ENCODE data around the gene SPEG.

The SPEG gene

DNA sequence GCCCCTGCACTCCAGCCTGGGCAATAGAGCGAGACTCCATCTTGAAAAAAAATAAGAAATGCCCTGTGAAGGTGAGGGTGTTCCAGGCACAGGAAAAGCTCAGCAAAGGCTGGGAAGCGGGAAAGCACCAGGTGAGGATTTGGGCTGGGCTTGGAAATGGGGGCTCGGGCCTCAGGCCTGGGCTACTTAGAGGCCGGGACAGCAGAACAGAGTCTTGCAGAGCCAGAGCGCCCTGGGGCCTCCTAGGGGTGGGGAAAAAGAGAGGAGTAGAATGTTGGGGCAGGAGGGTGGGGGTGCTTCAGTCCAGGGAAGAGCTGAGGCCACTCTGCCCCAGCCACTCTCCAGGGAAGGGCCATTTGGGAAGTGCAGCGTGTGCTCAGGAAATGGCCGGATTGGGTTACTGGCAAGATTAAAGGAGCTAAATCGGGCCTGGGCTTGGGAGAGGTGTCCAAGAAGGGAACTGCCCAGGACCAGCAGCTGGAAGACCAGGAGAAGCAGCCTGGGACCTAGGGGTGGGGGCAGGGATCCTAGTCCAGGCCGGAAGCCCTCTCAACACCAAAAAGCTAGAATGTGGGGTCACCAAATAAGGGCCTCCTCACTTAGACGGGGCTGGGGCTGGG lies 30.2 kb upstream of the SPEG start:
- in situ Hi-C loops (cut with MboI; ENCODE audit: low sequenced_read_pairs) = loop anchor here (10.0 kb wide), 1 partner anchor 120 kb away; no protein-coding TSS in a partner anchor

DNA sequence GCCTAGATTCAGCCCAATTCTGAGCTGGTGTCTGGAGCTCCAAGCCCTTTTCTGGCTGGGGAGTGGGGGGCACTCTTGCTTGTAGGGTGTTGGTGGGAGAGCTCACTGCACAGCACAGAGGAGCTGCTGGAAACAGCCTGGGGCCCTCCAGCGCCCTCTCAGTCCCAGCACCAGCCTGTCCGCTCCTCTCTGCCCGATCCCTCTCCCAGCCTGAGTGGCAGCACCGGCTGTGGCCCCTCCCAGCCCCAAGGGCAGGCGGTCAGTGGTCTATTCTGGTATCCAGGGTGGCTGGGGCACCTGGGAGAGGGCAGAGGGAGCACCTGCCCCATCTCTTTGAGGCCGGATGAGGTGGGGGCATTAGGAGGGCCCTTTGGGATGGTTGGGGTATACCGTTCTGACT lies 29.7 kb upstream of the SPEG start:
- in situ Hi-C loops (cut with MboI; ENCODE audit: low sequenced_read_pairs) = loop anchor here (10.0 kb wide), 1 partner anchor 120 kb away; no protein-coding TSS in a partner anchor

DNA sequence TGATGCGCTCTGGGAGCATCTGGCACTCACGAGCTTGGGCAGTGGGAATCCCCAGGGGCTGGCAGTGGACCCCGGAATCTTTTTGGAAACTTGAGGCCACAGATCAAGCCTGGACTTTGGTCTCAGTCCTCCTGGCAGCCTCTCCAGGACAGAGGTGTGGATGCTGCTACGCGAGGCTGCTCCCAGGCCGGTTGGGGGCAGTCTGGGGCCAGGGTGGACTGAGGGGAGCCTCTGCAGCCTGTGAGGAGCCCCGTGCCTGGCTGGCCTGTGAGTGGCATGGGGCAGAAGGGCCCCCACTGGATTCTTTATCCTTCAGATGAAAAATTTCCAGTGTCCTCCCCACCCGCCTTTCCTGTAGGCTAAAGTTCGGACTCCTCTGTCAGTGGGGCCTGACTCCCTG lies 29.2 kb upstream of the SPEG start:
- in situ Hi-C loops (cut with MboI; ENCODE audit: low sequenced_read_pairs) = loop anchor here (10.0 kb wide), 1 partner anchor 119 kb away; no protein-coding TSS in a partner anchor

DNA sequence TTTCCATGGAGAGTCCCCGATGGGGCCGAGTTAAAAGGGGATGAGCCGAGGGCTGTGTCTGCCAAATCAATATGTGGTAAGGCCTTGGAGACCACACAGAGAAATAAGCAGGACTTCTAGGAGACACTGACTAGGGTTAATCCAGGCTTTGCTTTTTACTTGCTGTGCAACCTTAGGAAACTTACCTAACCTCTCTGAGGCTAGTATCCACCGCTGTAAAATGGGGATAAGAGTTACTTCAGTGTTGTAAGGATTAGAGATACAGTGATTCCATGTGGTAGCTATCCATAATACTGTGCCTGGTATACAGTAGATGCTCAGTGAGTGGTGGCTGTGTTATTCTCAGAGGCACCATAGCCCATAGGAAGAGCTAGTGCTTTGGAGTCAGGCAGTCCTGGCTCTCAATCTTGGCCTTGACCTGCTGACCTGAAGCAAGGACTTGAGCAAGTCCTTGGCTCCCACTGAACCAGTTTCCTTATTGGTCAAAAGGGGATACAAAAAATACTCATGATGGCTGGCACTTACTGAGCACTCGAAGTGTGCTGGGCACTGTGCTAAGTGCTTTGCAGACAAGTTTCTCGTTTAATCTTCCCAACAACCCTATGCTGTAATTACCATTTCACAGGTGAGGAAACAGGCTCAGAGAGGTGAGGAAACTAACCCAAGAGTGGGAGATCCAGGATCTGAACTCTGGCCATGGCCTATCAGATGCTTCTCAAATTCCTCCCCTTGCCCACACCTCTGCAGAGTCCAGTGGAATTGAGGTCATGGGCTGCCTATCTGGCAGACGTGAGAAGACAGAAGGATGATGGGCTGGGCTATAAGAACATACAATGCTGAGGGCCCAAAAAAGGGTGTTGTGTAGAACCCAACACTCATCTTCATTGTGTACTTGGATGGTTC lies 28.4 kb upstream of the SPEG start:
- in situ Hi-C loops (cut with MboI; ENCODE audit: low sequenced_read_pairs) = loop anchor here (10.0 kb wide), 1 partner anchor 119 kb away; no protein-coding TSS in a partner anchor

DNA sequence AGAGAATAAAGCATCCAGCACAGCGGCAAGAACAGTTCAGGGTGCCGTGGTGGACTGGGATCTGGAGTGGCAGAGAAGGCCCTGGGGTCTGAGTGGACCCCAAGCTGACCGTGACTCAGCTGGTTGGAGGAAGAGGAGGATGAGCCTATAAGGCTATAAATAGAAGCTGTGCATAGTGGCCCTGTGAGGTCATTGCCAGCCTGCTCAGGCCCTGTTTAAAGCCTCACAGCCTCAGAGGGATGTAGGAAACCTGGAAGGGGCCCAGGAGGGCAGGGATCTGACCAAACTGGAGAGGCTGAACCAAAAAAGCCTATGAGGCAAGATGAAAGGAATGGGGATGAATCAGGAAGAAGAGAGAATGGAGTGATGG lies 27.8 kb upstream of the SPEG start:
- in situ Hi-C loops (cut with MboI; ENCODE audit: low sequenced_read_pairs) = loop anchor here (10.0 kb wide), 1 partner anchor 118 kb away; no protein-coding TSS in a partner anchor

DNA sequence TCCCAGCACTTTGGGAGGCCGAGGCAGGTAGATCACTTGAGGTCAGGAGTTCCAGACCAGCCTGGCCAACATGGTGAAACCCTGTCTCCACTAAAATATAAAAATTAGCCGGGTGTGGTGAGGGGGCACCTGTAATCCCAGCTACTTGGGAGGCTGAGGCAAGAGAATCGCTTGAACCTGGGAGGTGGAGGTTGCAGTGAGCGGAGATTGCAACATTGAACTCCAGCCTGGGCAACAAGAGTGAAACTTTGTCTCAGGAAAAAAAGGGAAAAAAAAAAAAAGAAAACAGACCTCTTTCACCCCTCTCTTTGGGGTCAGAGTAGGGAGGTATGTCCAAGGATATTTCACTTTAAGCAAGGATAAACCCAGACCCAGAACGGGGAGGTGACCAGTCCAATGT lies 27.3 kb upstream of the SPEG start:
- in situ Hi-C loops (cut with MboI; ENCODE audit: low sequenced_read_pairs) = loop anchor here (10.0 kb wide), 1 partner anchor 117 kb away; no protein-coding TSS in a partner anchor

DNA sequence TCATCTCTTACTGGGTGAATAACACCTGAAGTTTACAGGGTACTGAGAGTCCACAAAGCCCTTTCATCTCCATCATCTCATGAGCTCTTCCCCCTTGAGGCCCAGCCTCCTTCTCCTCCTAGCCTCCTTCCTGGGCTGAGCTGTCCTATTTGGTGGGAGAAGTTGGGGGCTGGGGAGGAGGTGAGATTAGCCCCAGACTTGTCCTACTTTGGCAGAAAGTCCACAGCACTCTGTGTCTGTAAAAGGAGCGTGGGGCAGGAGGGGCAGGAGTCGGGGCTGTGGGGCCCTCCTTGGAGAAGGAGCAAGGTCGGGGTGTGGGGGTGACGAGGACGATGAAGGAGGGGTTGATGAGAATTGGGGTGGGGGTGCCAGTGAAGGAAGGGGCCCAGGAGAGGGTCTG lies 26.4 kb upstream of the SPEG start:
- in situ Hi-C loops (cut with MboI; ENCODE audit: low sequenced_read_pairs) = loop anchor here (10.0 kb wide), 1 partner anchor 117 kb away; no protein-coding TSS in a partner anchor

DNA sequence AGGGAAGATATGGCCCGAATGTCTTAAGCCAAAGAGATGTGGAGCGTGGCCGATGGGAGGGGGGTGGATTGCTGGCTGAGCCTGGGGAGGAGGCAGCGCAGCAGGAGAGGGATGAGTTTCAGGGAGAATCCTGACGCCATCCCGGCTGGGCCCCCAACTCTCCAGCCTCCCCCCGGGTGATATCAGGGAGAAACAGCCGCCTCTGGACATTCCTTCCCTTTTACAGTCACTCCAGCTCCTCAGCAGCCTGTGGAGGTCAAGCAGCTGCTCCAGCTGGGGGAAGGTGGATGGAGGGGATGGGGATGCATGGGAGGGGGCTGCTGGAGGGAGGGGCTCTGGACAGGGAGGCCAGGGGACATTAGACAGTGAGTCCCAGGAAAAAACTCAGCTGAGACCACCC lies 26.0 kb upstream of the SPEG start:
- in situ Hi-C loops (cut with MboI; ENCODE audit: low sequenced_read_pairs) = loop anchor here (10.0 kb wide), 1 partner anchor 116 kb away; no protein-coding TSS in a partner anchor

DNA sequence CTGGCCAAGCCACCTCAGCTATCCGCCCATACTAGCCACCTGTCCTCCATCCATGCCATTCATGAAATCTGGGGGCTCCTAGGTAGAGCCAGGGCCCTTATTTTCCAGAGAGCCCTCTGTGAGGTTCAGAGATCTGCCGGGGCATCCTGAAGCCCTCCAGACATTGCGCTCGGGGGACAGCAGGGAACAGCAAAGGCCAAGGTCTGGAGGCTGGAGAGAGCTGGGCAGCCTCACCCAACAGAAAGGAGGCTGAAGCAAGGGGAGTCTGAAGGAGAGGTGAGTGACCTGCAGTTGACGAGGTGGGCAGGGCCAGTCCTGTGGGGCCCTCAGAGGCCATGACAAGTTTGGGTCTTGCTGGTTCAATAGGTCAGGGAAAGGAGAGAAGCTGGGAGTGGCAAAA lies 25.0 kb upstream of the SPEG start:
- in situ Hi-C loops (cut with MboI; ENCODE audit: low sequenced_read_pairs) = loop anchor here (10.0 kb wide), 1 partner anchor 115 kb away; no protein-coding TSS in a partner anchor

DNA sequence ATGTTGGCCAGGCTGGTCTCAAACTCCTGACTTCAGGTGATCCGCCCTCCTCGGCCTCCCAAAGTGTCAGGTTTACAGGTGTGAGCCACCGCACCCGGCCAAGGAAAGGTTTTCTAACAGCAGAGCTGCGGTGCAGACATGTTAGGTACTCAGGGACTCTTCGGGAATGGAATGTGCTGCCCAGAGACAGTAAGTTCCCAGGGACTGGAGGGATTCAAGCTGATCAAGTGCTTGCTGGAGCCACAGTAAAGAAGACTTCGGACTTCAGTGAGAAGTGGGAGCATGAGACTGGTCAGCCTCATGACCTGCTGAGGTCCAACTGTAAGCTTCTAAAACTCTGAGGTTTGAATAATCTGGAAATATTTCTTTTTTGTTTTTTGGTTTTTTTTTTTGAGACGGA lies 24.3 kb upstream of the SPEG start:
- in situ Hi-C loops (cut with MboI; ENCODE audit: low sequenced_read_pairs) = no loop called here

DNA sequence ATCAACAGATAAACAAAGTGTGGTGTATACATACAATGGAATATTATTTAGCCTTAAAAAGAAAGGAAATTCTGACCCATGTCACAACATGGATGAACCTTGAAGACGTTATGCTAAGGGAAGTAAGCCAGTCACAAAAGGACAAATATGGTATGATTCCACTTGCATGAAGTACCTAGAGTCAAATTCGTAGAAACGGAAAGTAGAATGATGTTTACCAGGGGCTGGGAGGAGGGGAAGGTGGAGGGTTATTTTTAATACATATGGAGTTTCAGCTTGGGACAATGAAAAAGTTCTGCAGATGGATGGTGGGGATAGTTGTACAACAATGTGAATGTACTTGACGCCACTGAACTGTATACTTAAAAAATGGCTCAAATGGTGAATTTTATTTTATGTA lies 19.8 kb upstream of the SPEG start:
- in situ Hi-C loops (cut with MboI; ENCODE audit: low sequenced_read_pairs) = no loop called here

DNA sequence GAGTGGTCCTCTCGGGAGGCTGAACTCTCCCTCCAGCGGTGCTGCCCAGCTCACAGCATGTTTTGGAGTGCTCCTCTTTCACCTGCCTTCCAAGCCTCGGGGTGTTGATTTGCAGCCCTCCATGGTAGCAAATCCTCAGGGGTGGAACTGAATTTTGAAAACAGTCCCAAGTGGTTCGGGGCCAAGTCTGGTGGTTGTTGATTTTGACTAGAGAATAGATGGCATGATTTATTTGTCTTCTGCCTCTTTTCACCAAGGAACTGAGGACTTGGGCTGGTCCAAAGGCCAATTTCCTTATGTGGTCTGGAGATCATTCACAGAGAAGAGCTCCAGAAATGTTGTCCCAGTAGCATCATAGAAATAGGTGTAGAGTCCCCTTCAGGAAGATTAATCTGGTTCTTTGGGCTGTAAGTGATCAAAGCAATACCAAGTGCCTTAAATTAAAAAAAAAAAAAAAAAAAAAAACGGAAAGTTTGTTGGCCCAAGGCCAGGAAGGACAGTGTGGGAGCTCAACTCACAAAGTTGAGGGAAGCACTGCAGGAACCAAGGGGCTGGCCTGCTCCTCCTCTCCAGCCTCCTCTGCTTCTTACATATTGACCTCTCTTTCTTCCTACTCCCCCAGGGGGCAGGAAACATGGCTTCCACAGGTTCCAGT lies 18.9 kb upstream of the SPEG start:
- in situ Hi-C loops (cut with MboI; ENCODE audit: low sequenced_read_pairs) = no loop called here

DNA sequence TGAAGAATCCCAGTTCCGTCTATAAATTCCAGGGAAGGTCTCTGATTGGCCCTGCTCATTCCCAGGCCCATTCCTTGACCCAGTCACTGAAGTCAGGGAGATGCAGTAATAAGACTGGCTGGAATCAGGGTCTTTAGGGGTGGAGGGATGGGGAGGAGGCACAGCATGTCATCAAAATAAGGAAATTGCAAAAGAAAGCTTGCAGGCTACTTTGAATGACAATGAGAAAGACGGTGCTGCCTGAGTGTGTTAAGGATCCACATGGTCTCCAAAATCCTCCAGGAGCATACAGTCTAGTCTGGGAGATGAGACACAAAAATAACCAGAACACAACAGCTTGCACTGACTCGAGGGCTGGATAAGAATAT lies 18.4 kb upstream of the SPEG start:
- in situ Hi-C loops (cut with MboI; ENCODE audit: low sequenced_read_pairs) = no loop called here

DNA sequence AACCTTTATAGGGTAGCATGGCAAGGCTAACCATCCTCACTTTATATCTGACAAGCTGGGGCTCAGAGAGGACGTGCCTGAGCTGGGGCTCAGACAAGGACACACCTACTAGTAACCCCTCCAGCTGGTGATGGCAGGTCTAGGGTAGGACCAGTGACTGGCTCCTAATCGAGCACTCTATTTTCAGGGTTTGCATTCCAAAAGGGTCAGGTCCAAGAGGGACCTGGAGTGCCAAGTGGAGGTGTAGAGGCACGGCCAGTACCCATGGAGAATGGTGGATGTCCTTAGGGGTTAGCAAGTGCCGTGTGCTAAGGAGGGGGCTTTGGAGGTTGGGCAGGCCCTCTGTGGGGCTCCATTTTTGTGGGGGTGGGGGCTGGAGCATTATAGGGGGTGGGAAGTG lies 17.7 kb upstream of the SPEG start:
- in situ Hi-C loops (cut with MboI; ENCODE audit: low sequenced_read_pairs) = no loop called here

DNA sequence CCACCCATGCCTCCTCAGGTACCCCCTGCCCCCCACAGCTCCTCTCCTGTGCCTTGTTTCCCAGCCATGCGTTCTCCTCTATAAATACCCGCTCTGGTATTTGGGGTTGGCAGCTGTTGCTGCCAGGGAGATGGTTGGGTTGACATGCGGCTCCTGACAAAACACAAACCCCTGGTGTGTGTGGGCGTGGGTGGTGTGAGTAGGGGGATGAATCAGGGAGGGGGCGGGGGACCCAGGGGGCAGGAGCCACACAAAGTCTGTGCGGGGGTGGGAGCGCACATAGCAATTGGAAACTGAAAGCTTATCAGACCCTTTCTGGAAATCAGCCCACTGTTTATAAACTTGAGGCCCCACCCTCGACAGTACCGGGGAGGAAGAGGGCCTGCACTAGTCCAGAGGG lies 17.3 kb upstream of the SPEG start:
- in situ Hi-C loops (cut with MboI; ENCODE audit: low sequenced_read_pairs) = no loop called here

DNA sequence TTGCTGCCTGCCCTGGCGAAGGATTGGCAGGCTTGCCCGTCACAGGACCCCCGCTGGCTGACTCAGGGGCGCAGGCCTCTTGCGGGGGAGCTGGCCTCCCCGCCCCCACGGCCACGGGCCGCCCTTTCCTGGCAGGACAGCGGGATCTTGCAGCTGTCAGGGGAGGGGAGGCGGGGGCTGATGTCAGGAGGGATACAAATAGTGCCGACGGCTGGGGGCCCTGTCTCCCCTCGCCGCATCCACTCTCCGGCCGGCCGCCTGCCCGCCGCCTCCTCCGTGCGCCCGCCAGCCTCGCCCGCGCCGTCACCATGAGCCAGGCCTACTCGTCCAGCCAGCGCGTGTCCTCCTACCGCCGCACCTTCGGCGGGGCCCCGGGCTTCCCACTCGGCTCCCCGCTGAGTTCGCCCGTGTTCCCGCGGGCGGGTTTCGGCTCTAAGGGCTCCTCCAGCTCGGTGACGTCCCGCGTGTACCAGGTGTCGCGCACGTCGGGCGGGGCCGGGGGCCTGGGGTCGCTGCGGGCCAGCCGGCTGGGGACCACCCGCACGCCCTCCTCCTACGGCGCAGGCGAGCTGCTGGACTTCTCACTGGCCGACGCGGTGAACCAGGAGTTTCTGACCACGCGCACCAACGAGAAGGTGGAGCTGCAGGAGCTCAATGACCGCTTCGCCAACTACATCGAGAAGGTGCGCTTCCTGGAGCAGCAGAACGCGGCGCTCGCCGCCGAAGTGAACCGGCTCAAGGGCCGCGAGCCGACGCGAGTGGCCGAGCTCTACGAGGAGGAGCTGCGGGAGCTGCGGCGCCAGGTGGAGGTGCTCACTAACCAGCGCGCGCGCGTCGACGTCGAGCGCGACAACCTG lies 16.3 kb upstream of the SPEG start, which contains the start of gene DES:
Gene DES (plus strand): TSS at position 223 of the 857 bp plus-strand sequence. CDS start 86 bp downstream, at position 309.
- in situ Hi-C loops (cut with MboI; ENCODE audit: low sequenced_read_pairs) = no loop called here

DNA sequence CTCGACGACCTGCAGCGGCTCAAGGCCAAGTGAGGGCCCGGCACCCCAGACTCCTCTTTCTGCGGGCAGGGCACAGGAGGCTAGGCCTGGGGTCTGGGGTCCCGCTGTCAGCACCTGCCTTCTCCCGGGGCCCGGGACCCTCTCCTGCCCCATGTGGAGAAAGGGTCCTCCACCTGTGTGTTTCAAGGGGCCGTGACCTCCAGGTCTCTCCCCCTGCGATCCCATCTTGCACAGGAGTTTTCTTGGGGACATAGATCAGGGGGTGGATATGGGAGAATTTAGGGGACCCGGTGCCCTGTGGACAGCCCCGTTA lies 15.7 kb upstream of the SPEG start:
- in situ Hi-C loops (cut with MboI; ENCODE audit: low sequenced_read_pairs) = no loop called here

DNA sequence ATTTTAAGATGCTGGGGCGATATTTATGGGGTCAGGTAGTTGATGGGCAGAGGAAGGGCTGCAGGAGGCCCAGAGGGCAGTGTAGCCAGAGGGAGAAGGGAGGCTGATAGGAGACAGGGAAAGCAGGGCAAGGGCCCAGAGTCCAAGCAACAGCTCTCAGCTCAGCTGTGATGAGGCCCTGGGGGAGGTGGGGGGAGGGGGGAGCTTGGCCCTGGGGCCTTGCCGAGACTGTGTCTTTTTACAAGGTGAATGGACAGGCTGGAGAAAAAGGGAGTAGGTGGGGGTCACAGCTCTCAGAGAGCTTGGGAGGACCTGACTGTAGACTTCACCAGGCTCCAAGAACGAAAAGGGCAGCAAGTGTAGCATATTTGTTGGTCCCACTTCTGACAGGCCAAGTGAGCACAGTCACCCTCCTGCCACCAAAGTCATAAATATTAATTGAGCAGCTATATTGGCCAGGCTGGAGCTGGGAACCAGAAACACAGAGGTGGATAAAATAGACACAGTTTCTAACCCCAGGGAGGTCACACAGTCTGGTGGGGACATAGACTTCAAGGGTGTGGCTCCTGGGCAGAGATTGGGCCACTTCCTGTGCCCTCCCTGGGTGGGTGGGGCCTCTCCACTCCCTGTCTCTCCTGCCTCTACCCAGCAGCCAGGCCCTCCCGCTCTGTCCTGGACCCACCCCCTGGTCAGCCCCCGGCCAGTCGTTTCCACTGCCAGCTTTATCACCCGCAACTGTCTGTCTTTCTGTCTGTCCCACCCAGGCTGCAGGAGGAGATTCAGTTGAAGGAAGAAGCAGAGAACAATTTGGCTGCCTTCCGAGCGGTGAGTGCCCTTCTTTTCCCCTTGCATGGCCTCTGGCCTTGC lies 15.1 kb upstream of the SPEG start:
- in situ Hi-C loops (cut with MboI; ENCODE audit: low sequenced_read_pairs) = no loop called here

DNA sequence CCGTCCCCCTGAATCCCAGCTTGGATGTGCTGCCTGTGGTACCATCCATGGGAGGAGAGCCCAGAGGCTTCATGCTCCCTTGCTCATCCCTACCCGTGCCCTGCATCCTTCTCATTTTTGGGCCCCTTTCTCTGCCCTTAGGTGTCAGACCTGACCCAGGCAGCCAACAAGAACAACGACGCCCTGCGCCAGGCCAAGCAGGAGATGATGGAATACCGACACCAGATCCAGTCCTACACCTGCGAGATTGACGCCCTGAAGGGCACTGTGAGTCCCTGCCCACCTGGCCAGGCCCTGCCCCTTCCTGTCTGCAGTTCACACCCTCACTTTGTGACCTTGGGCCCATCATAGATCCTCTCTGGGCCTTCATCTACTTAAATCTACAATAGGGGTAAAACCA lies 14.0 kb upstream of the SPEG start:
- in situ Hi-C loops (cut with MboI; ENCODE audit: low sequenced_read_pairs) = no loop called here

DNA sequence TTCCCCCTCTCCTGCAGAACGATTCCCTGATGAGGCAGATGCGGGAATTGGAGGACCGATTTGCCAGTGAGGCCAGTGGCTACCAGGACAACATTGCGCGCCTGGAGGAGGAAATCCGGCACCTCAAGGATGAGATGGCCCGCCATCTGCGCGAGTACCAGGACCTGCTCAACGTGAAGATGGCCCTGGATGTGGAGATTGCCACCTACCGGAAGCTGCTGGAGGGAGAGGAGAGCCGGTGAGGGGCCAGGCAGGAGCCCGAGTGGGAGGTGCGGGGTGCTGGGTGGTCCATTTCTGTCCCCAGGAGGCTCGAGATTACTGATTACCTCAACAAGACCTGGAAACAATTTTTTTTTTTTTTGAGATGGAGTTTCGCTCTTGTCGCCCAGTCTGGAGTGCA lies 13.3 kb upstream of the SPEG start:
- in situ Hi-C loops (cut with MboI; ENCODE audit: low sequenced_read_pairs) = no loop called here

Data from HL-60/S4 treated with phorbol 12-myristate 13-acetate at 8.2 ng/mL for 4 days and 3 days (cell line).